IMR-90 (cell line): ENCODE data around the gene NAV2. TPM values are rescaled to one million over a fixed set of nuclear protein-coding genes. Genes with fewer than 3 reads are reported as not detected.

ENCODE experiments used
- ATAC-seq: fragments of 200-7000 bp; cut with Tn5 transposase; 2 replicates; pipeline ENCODE4 v1.9.1; 2020; ENCODE audit warnings: low read depth, mild to moderate bottlenecking, moderate library complexity
- BruUV-seq: library from RNA; stranded (reverse); fragments of 400-500 nt; replicated peaks from 2 replicates; lab custom pipeline; 2021; lab: Mats Ljungman, UMichigan
- CTCF ChIA-PET: fragments of 300-600 bp; formaldehyde crosslinking; extraction: SDS; loops from one replicate; lab custom pipeline; 2021; ENCODE audit warnings: antibody characterized with exemption; lab: Yijun Ruan, JAX
- POLR2A ChIA-PET: fragments of 300-600 bp; sonication (Branson Sonifier 250); formaldehyde crosslinking; loops from one replicate; lab custom pipeline; 2022; ENCODE audit warnings: antibody characterized with exemption; ENCODE audit not compliant: unreplicated experiment; lab: Charles Lee
- DNase-seq: peaks from one replicate; pipeline ENCODE4 v3.0.0; 2013
- H2AFZ ChIP-seq: replicated peaks from 2 replicates; pipeline ENCODE3; 2013; ENCODE audit warnings: low read length, mild to moderate bottlenecking; ENCODE audit not compliant: poor library complexity
- H2AK5ac ChIP-seq: 2 replicates; pipeline ENCODE4 v1.6.1; 2013; ENCODE audit warnings: low read depth, low read length, inconsistent platforms
- H2AK9ac ChIP-seq: replicated peaks from 2 replicates; pipeline ENCODE3; 2013; ENCODE audit warnings: mild to moderate bottlenecking, low read depth, low read length, moderate library complexity; ENCODE audit not compliant: poor library complexity
- H2BK120ac ChIP-seq: 2 replicates; pipeline ENCODE4 v1.6.1; 2013; ENCODE audit warnings: low read depth, low read length, inconsistent platforms
- H2BK15ac ChIP-seq: 3 replicates; pipeline ENCODE4 v1.6.1; 2013; ENCODE audit warnings: low read depth, low read length, inconsistent platforms
- H2BK20ac ChIP-seq: 2 replicates; pipeline ENCODE4 v1.6.1; 2013; ENCODE audit warnings: low read depth, mild to moderate bottlenecking, inconsistent platforms, low read length, moderate library complexity
- H2BK5ac ChIP-seq: 2 replicates; pipeline ENCODE4 v1.6.1; 2013; ENCODE audit warnings: mild to moderate bottlenecking, low read depth, low read length, inconsistent platforms; ENCODE audit not compliant: poor library complexity, severe bottlenecking
- H3K14ac ChIP-seq: replicated peaks from 2 replicates; pipeline ENCODE4 v1.6.1; 2013; ENCODE audit warnings: low read depth, low read length, inconsistent platforms
- H3K18ac ChIP-seq: 2 replicates; pipeline ENCODE4 v1.6.1; 2013; ENCODE audit warnings: low read depth, low read length, control low read depth
- H3K23ac ChIP-seq: 2 replicates; pipeline ENCODE4 v1.6.1; 2013; ENCODE audit warnings: low read depth, low read length, inconsistent platforms
- H3K27ac ChIP-seq: 2 replicates; pipeline ENCODE4 v1.5.1; 2013; ENCODE audit warnings: mild to moderate bottlenecking, control low read depth, low read length; ENCODE audit not compliant: insufficient read depth
- H3K27me3 ChIP-seq: 2 replicates; pipeline ENCODE4 v1.6.1; 2013; ENCODE audit warnings: low read length; ENCODE audit not compliant: control insufficient read depth, insufficient read depth
- H3K36me3 ChIP-seq: 2 replicates; pipeline ENCODE4 v1.6.1; 2013; ENCODE audit warnings: low read length, mixed read lengths; ENCODE audit not compliant: control insufficient read depth, insufficient read depth
- H3K4ac ChIP-seq: 2 replicates; pipeline ENCODE4 v1.6.1; 2013; ENCODE audit warnings: low read depth, low read length, inconsistent platforms
- H3K4me1 ChIP-seq: 2 replicates; pipeline ENCODE4 v1.6.1; 2013; ENCODE audit warnings: low read length, mixed read lengths; ENCODE audit not compliant: control insufficient read depth, insufficient read depth
- H3K4me2 ChIP-seq: 2 replicates; pipeline ENCODE4 v1.6.1; 2013; ENCODE audit warnings: low read depth, mild to moderate bottlenecking, control low read depth, low read length, moderate library complexity
- H3K4me3 ChIP-seq: 2 replicates; pipeline ENCODE4 v1.5.1; 2013; ENCODE audit warnings: low read depth, mild to moderate bottlenecking, control low read depth, low read length, moderate library complexity; ENCODE audit not compliant: insufficient read depth
- H3K56ac ChIP-seq: 2 replicates; pipeline ENCODE4 v1.6.1; 2013; ENCODE audit warnings: low read length, inconsistent platforms; ENCODE audit not compliant: insufficient read depth; ENCODE audit errors: extremely low read depth
- H3K79me1 ChIP-seq, 2 experiments: 2 replicates each; pipeline ENCODE4 v1.6.1; 2013; ENCODE audit warnings: low read length in 2 of 2, inconsistent platforms in 1 of 2, low read depth in 1 of 2
- H3K9ac ChIP-seq: 2 replicates; pipeline ENCODE4 v1.6.1; 2013; ENCODE audit warnings: low read depth, low read length, control low read depth
- H3K9me1 ChIP-seq: 2 replicates; pipeline ENCODE4 v1.6.1; 2013; ENCODE audit warnings: low read length, inconsistent platforms; ENCODE audit not compliant: insufficient read depth
- H3K9me3 ChIP-seq: 2 replicates; pipeline ENCODE4 v1.6.1; 2013; ENCODE audit warnings: low read length; ENCODE audit not compliant: control insufficient read depth, insufficient read depth
- H4K20me1 ChIP-seq: 2 replicates; pipeline ENCODE4 v1.6.1; 2013; ENCODE audit warnings: low read length, inconsistent platforms; ENCODE audit not compliant: insufficient read depth
- H4K5ac ChIP-seq: 2 replicates; pipeline ENCODE4 v1.6.1; 2013; ENCODE audit warnings: mild to moderate bottlenecking, low read depth, low read length, control low read depth
- H4K8ac ChIP-seq, 2 experiments: 2 replicates each; pipeline ENCODE4 v1.6.1; 2013; ENCODE audit warnings: low read depth in 2 of 2, low read length in 2 of 2, control low read depth in 1 of 2, inconsistent platforms in 1 of 2
- H4K91ac ChIP-seq: 2 replicates; pipeline ENCODE4 v1.6.1; 2013; ENCODE audit warnings: low read depth, low read length, inconsistent platforms; ENCODE audit not compliant: insufficient read depth
- BHLHE40 ChIP-seq: fragments of 150-350 bp; IDR thresholded peaks from 2 replicates; pipeline ENCODE4 v1.6.1; 2016; ENCODE audit warnings: mild to moderate bottlenecking, low read depth, low read length
- CHD1 ChIP-seq: IDR thresholded peaks from 2 replicates; pipeline ENCODE4 v1.6.1; 2012; ENCODE audit warnings: low read depth, low read length, improper control_type of control experiment
- FOS ChIP-seq: fragments of 150-350 bp; IDR thresholded peaks from 2 replicates; pipeline ENCODE4 v1.6.1; 2016; ENCODE audit warnings: low read depth, low read length
- MAFK ChIP-seq: IDR thresholded peaks from 2 replicates; pipeline ENCODE4 v1.6.1; 2012; ENCODE audit warnings: low read depth, low read length, improper control_type of control experiment
- MAZ ChIP-seq: IDR thresholded peaks from 2 replicates; pipeline ENCODE4 v1.6.1; 2012; ENCODE audit warnings: low read depth, mild to moderate bottlenecking, low read length, improper control_type of control experiment, moderate library complexity, borderline replicate concordance
- NFE2L2 ChIP-seq: fragments of 150-350 bp; IDR thresholded peaks from 2 replicates; pipeline ENCODE4 v1.6.1; 2016; ENCODE audit warnings: low read depth, mild to moderate bottlenecking, low read length
- POLR2A ChIP-seq: IDR thresholded peaks from 2 replicates; pipeline ENCODE4 v1.6.1; 2012; ENCODE audit warnings: mild to moderate bottlenecking, low read depth, low read length
- RAD21 ChIP-seq: IDR thresholded peaks from 2 replicates; pipeline ENCODE4 v1.6.1; 2012; ENCODE audit warnings: low read length, improper control_type of control experiment
- RCOR1 ChIP-seq: IDR thresholded peaks from 2 replicates; pipeline ENCODE4 v1.6.1; 2012; ENCODE audit warnings: mild to moderate bottlenecking, low read length, improper control_type of control experiment; ENCODE audit not compliant: insufficient replicate concordance
- SMC3 ChIP-seq: fragments of 150-350 bp; IDR thresholded peaks from 2 replicates; pipeline ENCODE4 v1.6.1; 2016; ENCODE audit warnings: low read depth, mild to moderate bottlenecking, antibody characterized with exemption, low read length, moderate library complexity
- WGBS, 2 experiments: methylation state at CpG; one replicate each; pipeline versions ENCODE4 v1.1.5 to v1.1.7; 2013; ENCODE audit warnings: missing lambda C conversion rate in 2 of 2; ENCODE audit not compliant: insufficient read length in 1 of 2; ENCODE audit errors: extremely low coverage in 2 of 2; 5-methylcytosine and 5-hydroxymethylcytosine counted together
- dilution Hi-C: fragments of 300-500 bp; cut with HindIII; formaldehyde crosslinking; loops from one replicate; pipeline ENCODE4 v1.14.3; 2018; ENCODE audit warnings: low sequenced_read_pairs; ENCODE audit not compliant: unreplicated experiment
- in situ Hi-C: fragments of 300-500 bp; cut with MboI; formaldehyde crosslinking; loops from 3 replicates; pipeline ENCODE4 v1.14.3; 2019; ENCODE audit warnings: low sequenced_read_pairs, inconsistent platforms, mixed read lengths
- intact Hi-C: fragments of 100-400 bp; cut with micrococcal nuclease; formaldehyde crosslinking; loops from 2 replicates; pipeline ENCODE4 v1.10.0; 2022
- polyA plus RNA-seq, 3 experiments: library from polyadenylated mRNA; depleted of rRNA; stranded (reverse); fragments of >200 nt; gene quantifications; 2 replicates each; pipeline ENCODE4 v1.2.3, GENCODE V29; 2012; ENCODE audit warnings: low replicate concordance in 1 of 3
- total RNA-seq: library from RNA; depleted of rRNA; stranded (reverse); fragments of >200 nt; gene quantifications from 2 replicates; pipeline ENCODE4 v1.2.3, GENCODE V29; 2012
- TF ChIP-seq, protein P1 (sequence below): fragments of 150-350 bp; IDR thresholded peaks from 2 replicates; pipeline ENCODE4 v1.6.1; 2016; ENCODE audit warnings: low read depth, mild to moderate bottlenecking, low read length, moderate library complexity, borderline replicate concordance

Gene NAV2
- total and polyA plus RNA-seq, 2 of the 4 experiments (the other 2 are of a cell fraction): 4.5 to 12.6 TPM

GRCh38 chr11:20032577-20033260 lies 320.1 kb downstream of the NAV2 start:
- dilution Hi-C loops: no loop called here
- no peak overlapping the region for H3K4me3 ChIP-seq
- no peak for DNase-seq
- no peak overlapping the region for H2BK5ac ChIP-seq
- H3K9me3 ChIP-seq: no peaks in the 10 kb centered on the region
- peak overlapping the region; percentile 77; the same call in 1 of the 2 replicates for H4K91ac ChIP-seq
- H2BK120ac ChIP-seq: peak overlapping the region; percentile 93
- no peak for ATAC-seq
- H2AFZ ChIP-seq: no peak overlapping the region
- no peak for TF ChIP-seq MAZ
- TF ChIP-seq, protein P1, sequence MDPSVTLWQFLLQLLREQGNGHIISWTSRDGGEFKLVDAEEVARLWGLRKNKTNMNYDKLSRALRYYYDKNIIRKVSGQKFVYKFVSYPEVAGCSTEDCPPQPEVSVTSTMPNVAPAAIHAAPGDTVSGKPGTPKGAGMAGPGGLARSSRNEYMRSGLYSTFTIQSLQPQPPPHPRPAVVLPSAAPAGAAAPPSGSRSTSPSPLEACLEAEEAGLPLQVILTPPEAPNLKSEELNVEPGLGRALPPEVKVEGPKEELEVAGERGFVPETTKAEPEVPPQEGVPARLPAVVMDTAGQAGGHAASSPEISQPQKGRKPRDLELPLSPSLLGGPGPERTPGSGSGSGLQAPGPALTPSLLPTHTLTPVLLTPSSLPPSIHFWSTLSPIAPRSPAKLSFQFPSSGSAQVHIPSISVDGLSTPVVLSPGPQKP: no peak
- no peak for TF ChIP-seq RCOR1
- no peak for TF ChIP-seq RAD21
- TF ChIP-seq NFE2L2: no peak
- no peak for TF ChIP-seq POLR2A
- no peak for TF ChIP-seq SMC3
- no peak for TF ChIP-seq MAFK
- no peak for TF ChIP-seq BHLHE40
- TF ChIP-seq CHD1: no peak
- no peak for TF ChIP-seq FOS
- peak overlapping the region; percentile 92 for H3K4ac ChIP-seq
- peaks cover 34 to 56% of the 10 kb centered on the region in 2 experiments for H3K79me1 ChIP-seq
- peak overlapping the region; percentile 64; the same call in 2 of the 3 replicates for H2BK15ac ChIP-seq
- ChIA-PET POLR2A (no interaction called here), CTCF (interaction anchor here (2.9 kb wide), 1 partner anchor 10 kb away, joined by 11 read pairs; no protein-coding TSS in a partner anchor)
- H3K4me2 ChIP-seq: no peak overlapping the region
- no peak overlapping the region for H3K9ac ChIP-seq
- no peak overlapping the region for H3K56ac ChIP-seq
- intact Hi-C loops: no loop called here
- H2AK9ac ChIP-seq: no peak overlapping the region
- H3K4me1 ChIP-seq: peaks cover 26% of the 10 kb centered on the region
- in situ Hi-C loops: no loop called here
- H2AK5ac ChIP-seq: peak overlapping the region; percentile 88
- H4K5ac ChIP-seq: no peak overlapping the region
- H3K23ac ChIP-seq: peak overlapping the region; percentile 91
- H3K27ac ChIP-seq: 0 out of 2 replicates have a peak overlapping the region, but pooled peaks have one; percentile 5
- peak overlapping the region; percentile 84 for H3K14ac ChIP-seq
- peaks cover 25% of the 10 kb centered on the region for H3K9me1 ChIP-seq
- peak overlapping the region; percentile 97 for H2BK20ac ChIP-seq
- no TSS peak for BruUV-seq
- H4K20me1 ChIP-seq: peaks cover 18% of the 10 kb centered on the region; the same call in 1 of the 2 replicates
- H3K18ac ChIP-seq: peak overlapping the region; percentile 75
- no peaks in the 10 kb centered on the region for H3K27me3 ChIP-seq
- peak overlapping the region; percentile 48 to 86; a peak in 3 of 4 replicates for H4K8ac ChIP-seq
- WGBS, 2 experiments: no CpG with 5 or more reads among the region's 7 CpGs
- H3K36me3 ChIP-seq: no peaks in the 10 kb centered on the region; the same call in 1 of the 2 replicates
